Measurements from ENCODE around the gene MCM9.

Gene MCM9

GRCh38 chr6:118867181-118867580 lies 67.8 kb downstream of the MCM9 start:
- H3K4me1 ChIP-seq (ENCODE audit: control insufficient read depth, insufficient read depth, low read length, unreplicated experiment): peaks cover 13% of the 10 kb centered on the region
- H2AFZ ChIP-seq (ENCODE audit: low read length, unreplicated experiment): no peak overlapping the region
- H3K4me3 ChIP-seq (ENCODE audit: low read depth, low read length): no peak overlapping the region
- H3K27me3 ChIP-seq (ENCODE audit: insufficient read depth, low read length): no peaks in the 10 kb centered on the region
- peaks cover 25% of the 10 kb centered on the region for H3K79me2 ChIP-seq (ENCODE audit: control insufficient read depth, insufficient read depth, low read length, unreplicated experiment)
- no peak overlapping the region for H3K27ac ChIP-seq (ENCODE audit: low read depth, low read length)
- no peaks in the 10 kb centered on the region for H3K36me3 ChIP-seq (ENCODE audit: insufficient read depth, low read length)

GRCh38 chr6:118865100-118865391 lies 69.9 kb downstream of the MCM9 start:
- Histone ChIP-seq H3K4me3 (ENCODE audit: low read depth, low read length) (no peak overlapping the region), H3K27me3 (ENCODE audit: insufficient read depth, low read length) (no peaks in the 10 kb centered on the region), H3K27ac (ENCODE audit: low read depth, low read length) (no peak overlapping the region), H3K79me2 (ENCODE audit: control insufficient read depth, insufficient read depth, low read length, unreplicated experiment) (peaks cover 16% of the 10 kb centered on the region), H3K36me3 (ENCODE audit: insufficient read depth, low read length) (no peaks in the 10 kb centered on the region), H3K4me1 (ENCODE audit: control insufficient read depth, insufficient read depth, low read length, unreplicated experiment) (peaks cover 6% of the 10 kb centered on the region), H2AFZ (ENCODE audit: low read length, unreplicated experiment) (no peak overlapping the region)

GRCh38 chr6:118864341-118865099 lies 70.4 kb downstream of the MCM9 start:
- Histone ChIP-seq H3K79me2 (ENCODE audit: control insufficient read depth, insufficient read depth, low read length, unreplicated experiment) (peaks cover 11% of the 10 kb centered on the region), H2AFZ (ENCODE audit: low read length, unreplicated experiment) (no peak overlapping the region), H3K4me1 (ENCODE audit: control insufficient read depth, insufficient read depth, low read length, unreplicated experiment) (peaks cover under 1% of the 10 kb centered on the region), H3K27ac (ENCODE audit: low read depth, low read length) (no peak overlapping the region), H3K36me3 (ENCODE audit: insufficient read depth, low read length) (no peaks in the 10 kb centered on the region), H3K27me3 (ENCODE audit: insufficient read depth, low read length) (no peaks in the 10 kb centered on the region), H3K4me3 (ENCODE audit: low read depth, low read length) (no peak overlapping the region)

GRCh38 chr6:118862443-118862842 lies 72.5 kb downstream of the MCM9 start:
- no peaks in the 10 kb centered on the region for H3K27me3 ChIP-seq (ENCODE audit: insufficient read depth, low read length)
- no peaks in the 10 kb centered on the region for H3K4me1 ChIP-seq (ENCODE audit: control insufficient read depth, insufficient read depth, low read length, unreplicated experiment)
- no peak overlapping the region for H3K4me3 ChIP-seq (ENCODE audit: low read depth, low read length)
- H3K36me3 ChIP-seq (ENCODE audit: insufficient read depth, low read length): no peaks in the 10 kb centered on the region
- H2AFZ ChIP-seq (ENCODE audit: low read length, unreplicated experiment): no peak overlapping the region
- peaks cover 9% of the 10 kb centered on the region for H3K79me2 ChIP-seq (ENCODE audit: control insufficient read depth, insufficient read depth, low read length, unreplicated experiment)
- no peak overlapping the region for H3K27ac ChIP-seq (ENCODE audit: low read depth, low read length)

GRCh38 chr6:118860880-118861279 lies 74.1 kb downstream of the MCM9 start:
- Histone ChIP-seq H3K27me3 (ENCODE audit: insufficient read depth, low read length) (no peaks in the 10 kb centered on the region), H3K4me1 (ENCODE audit: control insufficient read depth, insufficient read depth, low read length, unreplicated experiment) (no peaks in the 10 kb centered on the region), H2AFZ (ENCODE audit: low read length, unreplicated experiment) (no peak overlapping the region), H3K79me2 (ENCODE audit: control insufficient read depth, insufficient read depth, low read length, unreplicated experiment) (peaks cover 2% of the 10 kb centered on the region), H3K36me3 (ENCODE audit: insufficient read depth, low read length) (no peaks in the 10 kb centered on the region), H3K27ac (ENCODE audit: low read depth, low read length) (no peak overlapping the region), H3K4me3 (ENCODE audit: low read depth, low read length) (no peak overlapping the region)

- H3K4me1 ChIP-seq (ENCODE audit: control insufficient read depth, insufficient read depth, low read length, unreplicated experiment): no peaks in the 10 kb centered on the region
- no peaks in the 10 kb centered on the region for H3K27me3 ChIP-seq (ENCODE audit: insufficient read depth, low read length)
- peaks cover under 1% of the 10 kb centered on the region for H3K79me2 ChIP-seq (ENCODE audit: control insufficient read depth, insufficient read depth, low read length, unreplicated experiment)
- no peaks in the 10 kb centered on the region for H3K36me3 ChIP-seq (ENCODE audit: insufficient read depth, low read length)
- no peak overlapping the region for H3K4me3 ChIP-seq (ENCODE audit: low read depth, low read length)
- no peak overlapping the region for H3K27ac ChIP-seq (ENCODE audit: low read depth, low read length)
- H2AFZ ChIP-seq (ENCODE audit: low read length, unreplicated experiment): no peak overlapping the region
Measured at GRCh38 chr6:118860363-118860762, 74.6 kb downstream of the MCM9 start.

GRCh38 chr6:118859517-118860064 lies 75.4 kb downstream of the MCM9 start:
- H3K27me3 ChIP-seq (ENCODE audit: insufficient read depth, low read length): no peaks in the 10 kb centered on the region
- no peaks in the 10 kb centered on the region for H3K79me2 ChIP-seq (ENCODE audit: control insufficient read depth, insufficient read depth, low read length, unreplicated experiment)
- H3K4me3 ChIP-seq (ENCODE audit: low read depth, low read length): no peak overlapping the region
- H3K4me1 ChIP-seq (ENCODE audit: control insufficient read depth, insufficient read depth, low read length, unreplicated experiment): no peaks in the 10 kb centered on the region
- no peak overlapping the region for H2AFZ ChIP-seq (ENCODE audit: low read length, unreplicated experiment)
- H3K36me3 ChIP-seq (ENCODE audit: insufficient read depth, low read length): no peaks in the 10 kb centered on the region
- no peak overlapping the region for H3K27ac ChIP-seq (ENCODE audit: low read depth, low read length)

- Histone ChIP-seq H3K4me1 (ENCODE audit: control insufficient read depth, insufficient read depth, low read length, unreplicated experiment) (no peaks in the 10 kb centered on the region), H3K4me3 (ENCODE audit: low read depth, low read length) (no peak overlapping the region), H3K27me3 (ENCODE audit: insufficient read depth, low read length) (no peaks in the 10 kb centered on the region), H3K27ac (ENCODE audit: low read depth, low read length) (no peak overlapping the region), H2AFZ (ENCODE audit: low read length, unreplicated experiment) (no peak overlapping the region), H3K79me2 (ENCODE audit: control insufficient read depth, insufficient read depth, low read length, unreplicated experiment) (no peaks in the 10 kb centered on the region), H3K36me3 (ENCODE audit: insufficient read depth, low read length) (no peaks in the 10 kb centered on the region)
Measured at GRCh38 chr6:118856301-118856700, 78.7 kb downstream of the MCM9 start.

- Histone ChIP-seq H3K4me1 (ENCODE audit: control insufficient read depth, insufficient read depth, low read length, unreplicated experiment) (no peaks in the 10 kb centered on the region), H3K36me3 (ENCODE audit: insufficient read depth, low read length) (no peaks in the 10 kb centered on the region), H3K4me3 (ENCODE audit: low read depth, low read length) (no peak overlapping the region), H3K27me3 (ENCODE audit: insufficient read depth, low read length) (no peaks in the 10 kb centered on the region), H2AFZ (ENCODE audit: low read length, unreplicated experiment) (no peak overlapping the region), H3K27ac (ENCODE audit: low read depth, low read length) (no peak overlapping the region), H3K79me2 (ENCODE audit: control insufficient read depth, insufficient read depth, low read length, unreplicated experiment) (no peaks in the 10 kb centered on the region)
Measured at GRCh38 chr6:118853408-118853807, 81.6 kb downstream of the MCM9 start.

GRCh38 chr6:118844915-118845314 lies 90.0 kb downstream of the MCM9 start:
- H2AFZ ChIP-seq (ENCODE audit: low read length, unreplicated experiment): no peak overlapping the region
- H3K27ac ChIP-seq (ENCODE audit: low read depth, low read length): no peak overlapping the region
- H3K36me3 ChIP-seq (ENCODE audit: insufficient read depth, low read length): no peaks in the 10 kb centered on the region; the same call in 1 of the 2 replicates
- H3K4me1 ChIP-seq (ENCODE audit: control insufficient read depth, insufficient read depth, low read length, unreplicated experiment): no peaks in the 10 kb centered on the region
- H3K4me3 ChIP-seq (ENCODE audit: low read depth, low read length): no peak overlapping the region
- H3K27me3 ChIP-seq (ENCODE audit: insufficient read depth, low read length): no peaks in the 10 kb centered on the region
- H3K79me2 ChIP-seq (ENCODE audit: control insufficient read depth, insufficient read depth, low read length, unreplicated experiment): peaks cover 3% of the 10 kb centered on the region

- H3K79me2 ChIP-seq (ENCODE audit: control insufficient read depth, insufficient read depth, low read length, unreplicated experiment): peaks cover 3% of the 10 kb centered on the region
- no peaks in the 10 kb centered on the region for H3K4me1 ChIP-seq (ENCODE audit: control insufficient read depth, insufficient read depth, low read length, unreplicated experiment)
- no peak overlapping the region for H2AFZ ChIP-seq (ENCODE audit: low read length, unreplicated experiment)
- no peaks in the 10 kb centered on the region; the same call in 1 of the 2 replicates for H3K36me3 ChIP-seq (ENCODE audit: insufficient read depth, low read length)
- no peaks in the 10 kb centered on the region for H3K27me3 ChIP-seq (ENCODE audit: insufficient read depth, low read length)
- no peak overlapping the region for H3K4me3 ChIP-seq (ENCODE audit: low read depth, low read length)
- no peak overlapping the region for H3K27ac ChIP-seq (ENCODE audit: low read depth, low read length)
Measured at GRCh38 chr6:118843685-118844390, 91.1 kb downstream of the MCM9 start.

All from ACC112 (cell line).